Right lobe of liver (tissue), 4 donors: Measurements from ENCODE around the gene MGRN1.

Source experiments
- CTCF ChIP-seq, 4 donors: fragments of 200-600 bp in 3 of 4; fragments of 450-650 bp in 1 of 4; IDR thresholded peaks; one replicate each; pipeline versions ENCODE4 v1.5.1 to v1.8.0; 2016 to 2022; ENCODE audit warnings: antibody characterized with exemption in 4 of 4, mild to moderate bottlenecking in 2 of 4
- POLR2A ChIP-seq: fragments of 450-650 bp; IDR thresholded peaks from one replicate; pipeline ENCODE4 v1.6.1; 2017; ENCODE audit warnings: antibody characterized with exemption, mild to moderate bottlenecking
- donor health status: DM: no; HTN: no; CAD: no.
- donor health status: DM: no; HTN: no; CAD: no.
- donor health status: DM: no; HTN: yes; CAD: no.

GRCh38 chr16:4659363-4660353 is 35.0 kb downstream of the MGRN1 start:
- TF ChIP-seq CTCF (IDR thresholded peaks at IDR 0.05): no peak
- no peak for TF ChIP-seq POLR2A
